HepG2 (cell line): ENCODE results near the gene TREH. TPM values are rescaled to one million over a fixed set of nuclear protein-coding genes. Genes with fewer than 3 reads are reported as not detected.
A peak's percentile ranks its signal among the peaks of the same experiment; 100 is the strongest.

Source experiments
- ARNT ChIP-seq: fragments of 450-650 bp; IDR thresholded peaks from 2 replicates; pipeline ENCODE4 v1.6.1; 2017
- GABPA ChIP-seq, 2 experiments: IDR thresholded peaks; 2 replicates each; pipeline ENCODE4 v1.6.1; 2011 to 2016; ENCODE audit warnings: low read depth in 2 of 2, low read length in 1 of 2, missing biosample characterization in 1 of 2, missing genetic modification characterization in 1 of 2
- HMG20B ChIP-seq: conservative IDR thresholded peaks from 2 replicates; pipeline ENCODE4 v1.6.1; 2016; ENCODE audit warnings: missing genetic modification reagents, missing compliant biosample characterization
- MAZ ChIP-seq, 2 experiments: sonication (generic) in 1 of 2; formaldehyde crosslinking in 1 of 2; IDR thresholded peaks; 2 replicates each; pipeline versions ENCODE4 v1.5.0 to v1.6.1; 2012 to 2020; ENCODE audit warnings: low read depth in 2 of 2, mild to moderate bottlenecking in 2 of 2, borderline replicate concordance in 1 of 2, improper control_type of control experiment in 1 of 2, low read length in 1 of 2, missing genetic modification reagents in 1 of 2, moderate library complexity in 1 of 2
- MTF1 ChIP-seq: sonication (generic); formaldehyde crosslinking; IDR thresholded peaks from 2 replicates; pipeline ENCODE4 v1.5.0; 2020; ENCODE audit warnings: missing genetic modification reagents
- NPAS2 ChIP-seq: sonication (generic); formaldehyde crosslinking; IDR thresholded peaks from 2 replicates; pipeline ENCODE4 v1.8.0; 2022; ENCODE audit warnings: mild to moderate bottlenecking, missing genetic modification reagents, borderline replicate concordance
- PLRG1 ChIP-seq: fragments of 450-650 bp; conservative IDR thresholded peaks from 2 replicates; pipeline ENCODE4 v1.6.1; 2016
- SMAD9 ChIP-seq: sonication (generic); formaldehyde crosslinking; IDR thresholded peaks from 2 replicates; pipeline ENCODE4 v1.5.1; 2020; ENCODE audit warnings: mild to moderate bottlenecking, missing genetic modification reagents
- STAG1 ChIP-seq: sonication (generic); formaldehyde crosslinking; IDR thresholded peaks from 2 replicates; pipeline ENCODE4 v1.4.0; 2020; ENCODE audit warnings: missing genetic modification reagents
- YEATS2 ChIP-seq: sonication (generic); formaldehyde crosslinking; IDR thresholded peaks from 2 replicates; pipeline ENCODE4 v1.4.0; 2020; ENCODE audit warnings: missing genetic modification reagents, borderline replicate concordance
- ZNF207 ChIP-seq: fragments of 450-650 bp; IDR thresholded peaks from 2 replicates; pipeline ENCODE4 v1.6.1; 2016; ENCODE audit warnings: antibody characterized with exemption, borderline replicate concordance
- ZNF33A ChIP-seq: sonication (generic); formaldehyde crosslinking; IDR thresholded peaks from 2 replicates; pipeline ENCODE4 v1.5.1; 2020; ENCODE audit warnings: missing genetic modification reagents, mild to moderate bottlenecking, moderate library complexity, borderline replicate concordance
- ZNF496 ChIP-seq: sonication (generic); formaldehyde crosslinking; IDR thresholded peaks from 2 replicates; pipeline ENCODE4 v1.8.1; 2023; ENCODE audit warnings: mild to moderate bottlenecking, moderate library complexity, missing genetic modification reagents; ENCODE audit not compliant: insufficient replicate concordance
- ZNF616 ChIP-seq: sonication (generic); formaldehyde crosslinking; IDR thresholded peaks from 2 replicates; pipeline ENCODE4 v1.5.0; 2020; ENCODE audit warnings: low read depth, mild to moderate bottlenecking, missing genetic modification reagents
- ZNF780A ChIP-seq: sonication (generic); formaldehyde crosslinking; IDR thresholded peaks from 2 replicates; pipeline ENCODE4 v1.8.0; 2022; ENCODE audit warnings: mild to moderate bottlenecking, missing genetic modification reagents, moderate library complexity
- polyA plus RNA-seq, 8 experiments: library from polyadenylated mRNA; depleted of rRNA in 3 of 8; stranded (reverse) in 7 of 8; unstranded in 1 of 8; fragments of >200 nt; fragmentation: Illumina TruSeq in 4 of 8; extraction: Trizol in 4 of 8; gene quantifications; 2 replicates each; pipeline versions ENCODE4 v1.2.1 to v1.2.3, GENCODE V29; 2011 to 2016; ENCODE audit warnings: low read depth in 4 of 8, missing spikeins in 1 of 8, mixed read lengths in 1 of 8; ENCODE audit not compliant: insufficient read depth in 1 of 8
- total RNA-seq, 5 experiments: library from RNA; depleted of rRNA; stranded (reverse); fragments of >200 nt; fragmentation: Illumina TruSeq; extraction: Trizol; gene quantifications; 2 replicates each; pipeline ENCODE4 v1.2.3, GENCODE V29; 2016; ENCODE audit warnings: low read depth in 1 of 5
- TF ChIP-seq, protein P1 (sequence below), 2 experiments: fragments of 450-650 bp in 1 of 2; sonication (generic) in 1 of 2; formaldehyde crosslinking in 1 of 2; IDR thresholded peaks; 2 replicates each; pipeline versions ENCODE4 v1.6.1 to v1.8.0; 2016 to 2022; ENCODE audit warnings: antibody characterized with exemption in 1 of 2, mild to moderate bottlenecking in 1 of 2, missing genetic modification reagents in 1 of 2
- TF ChIP-seq, protein P2 (sequence below): conservative IDR thresholded peaks from 2 replicates; pipeline ENCODE4 v1.6.1; 2018; ENCODE audit warnings: missing genetic modification reagents
- TF ChIP-seq, protein P3 (sequence below): sonication (generic); formaldehyde crosslinking; IDR thresholded peaks from 2 replicates; pipeline ENCODE4 v1.8.0; 2022; ENCODE audit warnings: mild to moderate bottlenecking, missing genetic modification reagents, moderate library complexity

Gene TREH
- total and polyA plus RNA-seq, 2 of the 13 experiments (the other 11 are each of a cell fraction or from before 2014, with no cell fraction given) = 0.53 to 0.86 TPM

DNA sequence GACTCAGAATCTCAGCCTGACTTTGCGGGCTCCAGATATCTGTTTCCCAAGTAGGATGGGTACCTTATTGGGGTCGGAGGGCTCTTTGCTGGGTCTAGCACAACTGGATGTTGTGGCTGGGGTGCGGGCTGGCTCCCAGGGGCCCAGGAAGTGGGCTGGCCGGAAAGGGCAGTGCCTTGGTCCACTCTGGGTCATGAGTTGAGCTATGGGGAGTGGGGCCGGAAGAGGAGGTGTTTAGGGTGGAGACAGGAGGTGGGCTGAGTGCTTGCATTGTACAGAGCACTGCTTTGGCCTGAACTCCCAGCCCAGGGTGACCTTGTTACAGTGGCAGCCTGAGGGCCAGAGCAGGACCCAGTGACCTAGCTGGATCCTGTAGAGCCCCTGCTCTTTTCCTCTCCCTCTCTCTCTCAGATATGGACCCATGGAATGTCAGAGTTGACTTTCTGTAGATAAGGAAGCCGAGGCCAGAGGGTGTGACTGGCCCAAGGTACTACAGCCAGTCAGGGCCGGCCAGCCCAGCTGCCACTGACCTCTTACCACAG lies 58.9 kb downstream of the TREH start (continued):
- TF ChIP-seq, protein P1, sequence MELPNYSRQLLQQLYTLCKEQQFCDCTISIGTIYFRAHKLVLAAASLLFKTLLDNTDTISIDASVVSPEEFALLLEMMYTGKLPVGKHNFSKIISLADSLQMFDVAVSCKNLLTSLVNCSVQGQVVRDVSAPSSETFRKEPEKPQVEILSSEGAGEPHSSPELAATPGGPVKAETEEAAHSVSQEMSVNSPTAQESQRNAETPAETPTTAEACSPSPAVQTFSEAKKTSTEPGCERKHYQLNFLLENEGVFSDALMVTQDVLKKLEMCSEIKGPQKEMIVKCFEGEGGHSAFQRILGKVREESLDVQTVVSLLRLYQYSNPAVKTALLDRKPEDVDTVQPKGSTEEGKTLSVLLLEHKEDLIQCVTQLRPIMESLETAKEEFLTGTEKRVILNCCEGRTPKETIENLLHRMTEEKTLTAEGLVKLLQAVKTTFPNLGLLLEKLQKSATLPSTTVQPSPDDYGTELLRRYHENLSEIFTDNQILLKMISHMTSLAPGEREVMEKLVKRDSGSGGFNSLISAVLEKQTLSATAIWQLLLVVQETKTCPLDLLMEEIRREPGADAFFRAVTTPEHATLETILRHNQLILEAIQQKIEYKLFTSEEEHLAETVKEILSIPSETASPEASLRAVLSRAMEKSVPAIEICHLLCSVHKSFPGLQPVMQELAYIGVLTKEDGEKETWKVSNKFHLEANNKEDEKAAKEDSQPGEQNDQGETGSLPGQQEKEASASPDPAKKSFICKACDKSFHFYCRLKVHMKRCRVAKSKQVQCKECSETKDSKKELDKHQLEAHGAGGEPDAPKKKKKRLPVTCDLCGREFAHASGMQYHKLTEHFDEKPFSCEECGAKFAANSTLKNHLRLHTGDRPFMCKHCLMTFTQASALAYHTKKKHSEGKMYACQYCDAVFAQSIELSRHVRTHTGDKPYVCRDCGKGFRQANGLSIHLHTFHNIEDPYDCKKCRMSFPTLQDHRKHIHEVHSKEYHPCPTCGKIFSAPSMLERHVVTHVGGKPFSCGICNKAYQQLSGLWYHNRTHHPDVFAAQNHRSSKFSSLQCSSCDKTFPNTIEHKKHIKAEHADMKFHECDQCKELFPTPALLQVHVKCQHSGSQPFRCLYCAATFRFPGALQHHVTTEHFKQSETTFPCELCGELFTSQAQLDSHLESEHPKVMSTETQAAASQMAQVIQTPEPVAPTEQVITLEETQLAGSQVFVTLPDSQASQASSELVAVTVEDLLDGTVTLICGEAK (IDR thresholded peaks at IDR 0.05) = no peak
- TF ChIP-seq, protein P1 (CRISPR knock-in tag; IDR thresholded peaks at IDR 0.05) = no peak; the same call in none of the 2 replicates
- TF ChIP-seq, protein P2, sequence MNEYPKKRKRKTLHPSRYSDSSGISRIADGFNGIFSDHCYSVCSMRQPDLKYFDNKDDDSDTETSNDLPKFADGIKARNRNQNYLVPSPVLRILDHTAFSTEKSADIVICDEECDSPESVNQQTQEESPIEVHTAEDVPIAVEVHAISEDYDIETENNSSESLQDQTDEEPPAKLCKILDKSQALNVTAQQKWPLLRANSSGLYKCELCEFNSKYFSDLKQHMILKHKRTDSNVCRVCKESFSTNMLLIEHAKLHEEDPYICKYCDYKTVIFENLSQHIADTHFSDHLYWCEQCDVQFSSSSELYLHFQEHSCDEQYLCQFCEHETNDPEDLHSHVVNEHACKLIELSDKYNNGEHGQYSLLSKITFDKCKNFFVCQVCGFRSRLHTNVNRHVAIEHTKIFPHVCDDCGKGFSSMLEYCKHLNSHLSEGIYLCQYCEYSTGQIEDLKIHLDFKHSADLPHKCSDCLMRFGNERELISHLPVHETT (CRISPR knock-in tag) = no peak
- TF ChIP-seq ZNF780A (CRISPR knock-in tag) = no peak
- TF ChIP-seq, protein P3, sequence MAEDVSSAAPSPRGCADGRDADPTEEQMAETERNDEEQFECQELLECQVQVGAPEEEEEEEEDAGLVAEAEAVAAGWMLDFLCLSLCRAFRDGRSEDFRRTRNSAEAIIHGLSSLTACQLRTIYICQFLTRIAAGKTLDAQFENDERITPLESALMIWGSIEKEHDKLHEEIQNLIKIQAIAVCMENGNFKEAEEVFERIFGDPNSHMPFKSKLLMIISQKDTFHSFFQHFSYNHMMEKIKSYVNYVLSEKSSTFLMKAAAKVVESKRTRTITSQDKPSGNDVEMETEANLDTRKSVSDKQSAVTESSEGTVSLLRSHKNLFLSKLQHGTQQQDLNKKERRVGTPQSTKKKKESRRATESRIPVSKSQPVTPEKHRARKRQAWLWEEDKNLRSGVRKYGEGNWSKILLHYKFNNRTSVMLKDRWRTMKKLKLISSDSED (CRISPR knock-in tag) = no peak
- 0 out of 2 replicates have a peak, but pooled peaks have one; percentile 38 for TF ChIP-seq HMG20B
- no peak for TF ChIP-seq ARNT
- TF ChIP-seq SMAD9 = no peak
- TF ChIP-seq NPAS2 (CRISPR knock-in tag) = no peak
- TF ChIP-seq ZNF616 (CRISPR knock-in tag) = no peak
- TF ChIP-seq GABPA (IDR thresholded peaks at IDR 0.05; ENCODE audit: low read depth, low read length) = peak; percentile 75
- TF ChIP-seq GABPA (CRISPR knock-in tag; IDR thresholded peaks at IDR 0.05; ENCODE audit: low read depth) = peak; percentile 92
- TF ChIP-seq MTF1 (CRISPR knock-in tag) = no peak
- TF ChIP-seq YEATS2 (CRISPR knock-in tag) = 0 out of 2 replicates have a peak, but pooled peaks have one; percentile 54
- no peak for TF ChIP-seq ZNF207
- TF ChIP-seq PLRG1 = no peak
- no peak for TF ChIP-seq STAG1 (CRISPR knock-in tag)
- TF ChIP-seq ZNF496 (CRISPR knock-in tag) = no peak
- TF ChIP-seq ZNF33A (CRISPR knock-in tag) = no peak
- TF ChIP-seq MAZ (IDR thresholded peaks at IDR 0.05; ENCODE audit: borderline replicate concordance, low read depth, low read length) = peak; percentile 48; the same call in 1 of the 2 replicates
- no peak; the same call in 1 of the 2 replicates for TF ChIP-seq MAZ (CRISPR knock-in tag; IDR thresholded peaks at IDR 0.05; ENCODE audit: low read depth)
